Hematopoietic multipotent progenitor cell treated with erythropoietin and hydrocortisone succinate and interleukin-3 and kit ligand, for 4 days (in vitro differentiated cells): ENCODE measurements around the gene CDC42SE1.

Source experiments
- DNase-seq: peaks from one replicate; pipeline ENCODE4 v3.0.0-alpha.2; 2015

CDC42SE1 gene

GRCh38 chr1:151008244-151009205 lies 50.9 kb downstream of the CDC42SE1 start, which contains the start of gene PRUNE1:
PRUNE1 (plus strand) TSS chr1:151008449; CDS start chr1:151008633, 184 bp downstream.
- DNase-seq = peak; percentile 98

- no peak for DNase-seq
Observed at GRCh38 chr1:151007853-151008243, 51.6 kb downstream of the CDC42SE1 start.

- peak; percentile 93 for DNase-seq
Observed at GRCh38 chr1:151006327-151007052, 52.9 kb downstream of the CDC42SE1 start, which contains the start of gene MINDY1. MINDY1 (minus strand) TSS chr1:151006902; CDS start chr1:151002617, 4,285 bp downstream.

GRCh38 chr1:151005729-151006319 lies 53.6 kb downstream of the CDC42SE1 start:
- no peak for DNase-seq

DNA sequence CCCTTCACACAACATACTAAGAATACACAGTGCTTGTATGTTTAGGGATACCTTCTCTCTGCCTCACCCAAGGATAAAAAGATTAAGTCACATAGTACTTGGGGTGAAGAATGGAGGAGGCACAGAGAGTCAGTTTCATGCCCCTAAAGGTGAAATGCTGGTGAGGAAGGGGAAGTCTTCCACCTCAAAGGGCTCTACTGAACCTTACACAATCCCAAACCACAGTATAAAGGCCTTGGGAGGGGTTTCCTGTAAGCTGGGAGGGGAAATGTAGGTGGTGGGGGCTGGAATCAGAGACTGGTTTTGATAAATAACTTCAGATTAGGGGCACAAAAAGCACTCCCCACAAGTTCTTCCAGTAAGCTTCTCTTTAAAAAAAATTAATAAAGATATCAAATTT lies 56.2 kb downstream of the CDC42SE1 start:
- peak; percentile 67 for DNase-seq

GRCh38 chr1:151002611-151003010 lies 56.8 kb downstream of the CDC42SE1 start:
- no peak for DNase-seq

DNA sequence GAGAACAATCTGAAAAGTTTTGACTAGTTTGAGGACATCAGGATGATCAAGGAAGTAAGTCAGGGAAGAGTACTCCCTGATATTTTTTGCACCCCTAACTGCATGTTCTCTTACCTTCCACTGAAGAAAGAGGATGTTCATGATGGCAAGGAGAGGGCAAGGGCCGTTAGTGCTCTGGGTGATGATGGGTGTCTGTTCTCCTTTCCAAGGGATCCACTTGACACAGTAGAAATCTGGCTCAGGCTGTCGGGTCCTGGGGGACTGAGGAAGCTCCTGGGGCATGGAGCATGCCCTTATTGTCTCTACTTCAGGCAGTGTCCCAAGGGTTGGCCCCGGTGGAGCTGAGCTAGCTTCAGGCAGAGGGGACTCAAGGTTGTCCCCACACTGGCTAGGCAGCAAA lies 57.4 kb downstream of the CDC42SE1 start:
- DNase-seq = no peak

DNA sequence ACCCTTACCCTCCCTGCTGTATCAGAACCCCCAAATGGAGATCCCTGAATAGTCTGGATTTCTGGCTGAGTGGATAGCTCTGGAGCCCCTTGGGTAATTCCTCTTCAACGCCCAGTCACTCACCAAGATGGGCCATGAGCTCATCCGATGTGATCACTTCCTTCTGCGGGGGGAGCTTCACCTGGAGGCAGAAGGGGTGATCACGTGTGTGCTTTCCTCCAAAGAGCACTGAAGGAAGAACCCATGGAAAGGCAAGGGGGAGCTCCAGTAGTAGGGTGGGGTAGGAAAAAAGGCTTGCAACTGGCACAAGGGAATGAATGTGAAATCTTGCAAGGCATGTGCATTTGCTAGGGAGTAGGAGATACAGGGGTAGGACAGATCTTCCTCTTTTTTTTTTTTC lies 57.8 kb downstream of the CDC42SE1 start:
- no peak for DNase-seq
